Esophagus muscularis mucosa (tissue), 4 donors: ENCODE measurements around the gene DNAJC15. TPM values are rescaled to one million over a fixed set of nuclear protein-coding genes. Genes with fewer than 3 reads are reported as not detected.

ENCODE experiments used
- DNase-seq: peaks from one replicate; pipeline ENCODE4 v3.0.0-alpha.2; 2017; ENCODE audit errors: extremely low spot score
- H3K27ac ChIP-seq, 4 donors: fragments of 200-600 bp; sonication (generic); replicated peaks in 1 of 4; 1 replicate in 3 of 4; 2 replicates in 1 of 4; pipeline ENCODE4 v1.5.1; 2016 to 2019; ENCODE audit warnings: mild to moderate bottlenecking in 1 of 4
- H3K27me3 ChIP-seq, 4 donors: fragments of 200-600 bp; sonication (generic); one replicate each; pipeline versions ENCODE4 v1.5.1 to v1.6.0; 2016 to 2019
- H3K36me3 ChIP-seq, 4 donors: fragments of 200-600 bp; sonication (generic); one replicate each; pipeline ENCODE4 v1.5.1; 2016 to 2019
- H3K4me1 ChIP-seq, 4 donors: fragments of 200-600 bp; sonication (generic); one replicate each; pipeline ENCODE4 v1.5.1; 2016 to 2019
- H3K4me3 ChIP-seq, 4 donors: fragments of 200-600 bp; sonication (generic); 1 replicate in 2 of 4; 2 replicates in 2 of 4; pipeline ENCODE4 v1.5.1; 2016 to 2019; ENCODE audit warnings: mild to moderate bottlenecking in 4 of 4, moderate library complexity in 1 of 4
- H3K9me3 ChIP-seq, 4 donors: fragments of 200-600 bp; sonication (generic); 1 replicate in 3 of 4; 2 replicates in 1 of 4; pipeline ENCODE4 v1.5.1; 2016 to 2019
- CTCF ChIP-seq, 3 experiments: fragments of 200-600 bp in 2 of 3; fragments of 450-650 bp in 1 of 3; sonication (generic) in 2 of 3; IDR thresholded peaks; one replicate each; pipeline ENCODE4 v1.5.1; 2017 to 2019; ENCODE audit warnings: antibody characterized with exemption in 3 of 3, mild to moderate bottlenecking in 2 of 3, moderate library complexity in 1 of 3
- EP300 ChIP-seq: sonication (generic); formaldehyde crosslinking; IDR thresholded peaks from one replicate; pipeline ENCODE4 v1.6.1; 2017; ENCODE audit warnings: antibody characterized with exemption
- POLR2A ChIP-seq: fragments of 450-650 bp; IDR thresholded peaks from one replicate; pipeline ENCODE4 v1.6.1; 2017; ENCODE audit warnings: antibody characterized with exemption, moderate library complexity, mild to moderate bottlenecking, low read depth
- POLR2AphosphoS5 ChIP-seq, 2 donors: sonication (generic); formaldehyde crosslinking; IDR thresholded peaks; one replicate each; pipeline ENCODE4 v1.6.1; 2017; ENCODE audit warnings: antibody characterized with exemption in 2 of 2
- WGBS: methylation state at CpG from one replicate; pipeline ENCODE4 v1.1.5; 2018; 5-methylcytosine and 5-hydroxymethylcytosine counted together
- intact Hi-C: fragments of 100-400 bp; cut with DNase I; formaldehyde crosslinking; loops from one replicate; pipeline ENCODE4 v1.15.1; 2023
- total RNA-seq, 4 donors: library from RNA; depleted of rRNA; stranded (reverse); fragments of >200 nt; gene quantifications; one replicate each; pipeline versions ENCODE4 v1.1.0 to v1.2.1, GENCODE V29; 2016

DNAJC15 gene
- total RNA-seq, 4 donors from 2014 or later: 13.3 to 19.8 (median 13.6) TPM

DNA sequence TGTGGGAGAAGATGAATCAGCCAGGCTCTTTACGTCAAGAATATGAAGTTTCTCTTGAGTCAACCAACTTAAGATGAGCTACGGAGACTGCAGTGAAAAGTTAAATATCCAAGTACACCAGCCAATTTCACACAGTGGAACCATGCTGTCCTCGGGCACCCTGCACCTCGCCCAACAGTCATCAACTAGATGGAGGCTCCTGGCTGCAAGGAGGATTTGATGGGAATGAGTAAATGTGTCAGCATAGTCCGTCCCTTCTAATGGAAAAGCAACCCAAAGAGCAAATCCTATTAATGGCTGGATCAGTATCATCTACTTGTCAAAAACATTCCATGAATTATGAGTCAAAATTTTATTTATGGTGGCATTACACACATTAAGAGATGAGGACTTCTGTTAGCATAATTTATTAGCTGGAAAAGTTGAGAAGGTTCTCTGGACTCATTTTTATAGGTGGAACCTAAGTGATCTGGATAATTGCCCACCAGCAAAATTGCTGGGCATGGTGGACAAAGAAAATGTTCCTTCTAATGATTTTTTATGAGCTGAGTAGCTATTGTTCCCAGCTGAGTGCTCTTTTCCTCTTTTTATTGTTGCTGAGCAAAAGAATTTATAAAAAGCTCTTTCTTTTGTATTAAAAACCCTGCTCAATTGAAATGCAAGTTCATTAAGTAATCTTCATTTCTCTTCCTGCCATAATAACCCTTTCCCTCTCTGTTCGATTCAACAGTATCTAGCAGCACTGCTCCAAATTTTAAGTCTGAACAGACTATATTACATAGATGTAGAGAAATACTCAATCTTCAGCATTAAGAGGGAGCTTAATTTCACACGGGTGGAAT, 88.4 kb downstream of the DNAJC15 start:
- 95% methylated on average over 7 of the region's 7 CpGs for WGBS

GRCh38 chr13:43113603-43114002, 90.2 kb downstream of the DNAJC15 start:
- no peak for DNase-seq
- intact Hi-C loops: no loop called here
- Histone ChIP-seq H3K36me3 (no peaks in the 10 kb centered on the region), H3K9me3 (no peaks in the 10 kb centered on the region), H3K27ac (no peak overlapping the region), H3K4me1 (peaks cover 0 to 14% (median 13%) of the 10 kb centered on the region in 4 donors), H3K4me3 (no peak overlapping the region), H3K27me3 (no peaks in the 10 kb centered on the region)
- WGBS: 91% methylated on average over 1 of the region's 1 CpG
- TF ChIP-seq CTCF (IDR thresholded peaks at IDR 0.05) (no peak), POLR2A (no peak), POLR2AphosphoS5 (IDR thresholded peaks at IDR 0.05) (no peak), EP300 (no peak)

More for the DNA sequence above, 88.4 kb downstream of the DNAJC15 start:
- TF ChIP-seq POLR2AphosphoS5 (IDR thresholded peaks at IDR 0.05): no peak
- Histone ChIP-seq H3K27ac (no peak overlapping the region), H3K9me3 (no peaks in the 10 kb centered on the region), H3K27me3 (no peaks in the 10 kb centered on the region), H3K36me3 (peaks cover 0 to 13% (median 3%) of the 10 kb centered on the region in 4 donors), H3K4me3 (no peak overlapping the region), H3K4me1 (peaks cover 0 to 10% (median 9%) of the 10 kb centered on the region in 4 donors)
- DNase-seq: no peak
- intact Hi-C loops: no loop called here

DNA sequence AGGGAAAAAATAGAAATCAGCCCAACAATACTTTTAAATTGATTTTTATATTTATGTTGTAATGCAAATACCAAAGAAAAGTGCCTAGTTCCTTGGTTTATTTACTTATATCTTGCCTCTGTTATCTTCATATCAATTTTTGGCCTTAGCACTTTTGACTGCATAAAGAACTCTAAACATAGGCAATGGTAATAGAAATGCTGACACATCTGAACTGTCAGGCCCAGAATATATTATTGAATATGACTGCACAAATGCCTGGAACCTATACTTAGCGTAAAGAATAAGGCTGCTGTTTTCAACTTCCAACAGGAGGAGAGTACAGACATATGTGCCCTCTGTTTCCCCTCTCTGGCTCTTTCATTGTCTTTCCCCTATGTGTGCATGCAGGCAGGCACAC, 91.1 kb downstream of the DNAJC15 start:
- intact Hi-C loops: no loop called here
- TF ChIP-seq EP300 (no peak), POLR2AphosphoS5 (IDR thresholded peaks at IDR 0.05) (no peak), POLR2A (no peak), CTCF (IDR thresholded peaks at IDR 0.05) (no peak)
- no peak for DNase-seq
- peaks cover 0 to 22% (median 21%) of the 10 kb centered on the region in 4 donors for H3K4me1 ChIP-seq
- WGBS: 91% methylated on average over 1 of the region's 1 CpG
- H3K27ac ChIP-seq: no peak overlapping the region
- H3K9me3 ChIP-seq: no peaks in the 10 kb centered on the region
- H3K4me3 ChIP-seq: no peak overlapping the region
- no peaks in the 10 kb centered on the region for H3K27me3 ChIP-seq
- no peaks in the 10 kb centered on the region for H3K36me3 ChIP-seq

DNA sequence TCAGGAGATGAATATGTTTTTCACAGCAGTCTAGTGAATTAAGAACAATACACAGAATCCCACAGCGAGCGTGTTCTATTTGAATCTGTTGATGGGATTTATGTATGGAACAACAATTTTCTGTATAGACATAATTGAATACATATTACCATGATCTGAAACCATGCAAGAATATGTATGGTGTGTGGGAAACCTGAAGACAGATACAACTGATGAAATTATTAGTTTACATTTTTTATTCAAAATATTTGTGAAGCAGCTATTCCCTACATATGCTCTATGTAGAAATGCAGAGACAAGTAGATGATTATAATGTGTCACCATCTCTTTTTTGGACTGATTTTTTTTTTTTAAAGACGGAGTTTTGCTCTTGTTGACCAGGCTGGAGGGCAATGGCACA, 91.8 kb downstream of the DNAJC15 start:
- Histone ChIP-seq H3K27me3 (no peaks in the 10 kb centered on the region), H3K9me3 (no peaks in the 10 kb centered on the region), H3K36me3 (no peaks in the 10 kb centered on the region), H3K4me1 (peaks cover 0 to 24% (median 21%) of the 10 kb centered on the region in 4 donors), H3K27ac (no peak overlapping the region), H3K4me3 (no peak overlapping the region)
- no peak for DNase-seq
- intact Hi-C loops: no loop called here
- TF ChIP-seq EP300 (no peak), CTCF (IDR thresholded peaks at IDR 0.05) (no peak), POLR2AphosphoS5 (IDR thresholded peaks at IDR 0.05) (no peak), POLR2A (no peak)
- WGBS: 92% methylated on average over 3 of the region's 3 CpGs

- Histone ChIP-seq H3K27ac (no peak overlapping the region), H3K4me3 (no peak overlapping the region), H3K4me1 (peaks cover 0 to 24% (median 21%) of the 10 kb centered on the region in 4 donors), H3K9me3 (no peaks in the 10 kb centered on the region), H3K36me3 (no peaks in the 10 kb centered on the region), H3K27me3 (no peaks in the 10 kb centered on the region)
- intact Hi-C loops: no loop called here
- TF ChIP-seq CTCF (IDR thresholded peaks at IDR 0.05) (no peak), POLR2AphosphoS5 (IDR thresholded peaks at IDR 0.05) (no peak), EP300 (no peak), POLR2A (no peak)
- DNase-seq: no peak
- 95% methylated on average over 7 of the region's 7 CpGs for WGBS
Measured at GRCh38 chr13:43116242-43116641, 92.9 kb downstream of the DNAJC15 start.
